Measurements from ENCODE around the gene LSMEM2.
A peak's percentile ranks its signal among the peaks of the same experiment; 100 is the strongest.
"Not testable (repeated sequence)": the region's sequence is repeated elsewhere in the genome, so short reads cannot be mapped to it uniquely, and the experiment has no call there.

LSMEM2 gene

GRCh38 chr3:50297896-50298725 lies 19.2 kb downstream of the LSMEM2 start:
- DNase-seq (ENCODE audit: low read depth in 2 of 2, low spot score in 1 of 2): no peak

GRCh38 chr3:50298836-50299637 lies 20.1 kb downstream of the LSMEM2 start, which contains the start of the genes HYAL3 and NAA80:
Gene HYAL3 (minus strand): TSS chr3:50299405. CDS start chr3:50295602, 3,803 bp downstream.
Gene NAA80 (minus strand): TSS chr3:50299405. CDS start chr3:50297463, 1,942 bp downstream.
- DNase-seq (ENCODE audit: low read depth in 2 of 2, low spot score in 1 of 2): peak; percentile 98 to 99

GRCh38 chr3:50299638-50299928 lies 20.7 kb downstream of the LSMEM2 start:
- no peak for DNase-seq (ENCODE audit: low read depth in 2 of 2, low spot score in 1 of 2)

GRCh38 chr3:50299929-50300680 lies 21.2 kb downstream of the LSMEM2 start:
- DNase-seq (ENCODE audit: low read depth in 2 of 2, low spot score in 1 of 2): no peak

- no peak for DNase-seq (ENCODE audit: low read depth in 2 of 2, low spot score in 1 of 2)
Observed at GRCh38 chr3:50300681-50301254, 21.9 kb downstream of the LSMEM2 start.

- no peak for DNase-seq (ENCODE audit: low read depth in 2 of 2, low spot score in 1 of 2)
Observed at GRCh38 chr3:50302095-50303012, 23.5 kb downstream of the LSMEM2 start.

- DNase-seq (ENCODE audit: low read depth in 2 of 2, low spot score in 1 of 2): no peak
Observed at GRCh38 chr3:50303013-50303815, 24.3 kb downstream of the LSMEM2 start, which contains the start of gene HYAL1. Gene HYAL1 (minus strand): TSS chr3:50303574. CDS start chr3:50302956, 618 bp downstream.

GRCh38 chr3:50304601-50305000 lies 25.7 kb downstream of the LSMEM2 start:
- no peak for DNase-seq (ENCODE audit: low read depth in 2 of 2, low spot score in 1 of 2)

GRCh38 chr3:50312041-50312440 lies 33.2 kb downstream of the LSMEM2 start:
- DNase-seq (ENCODE audit: low read depth in 2 of 2, low spot score in 1 of 2): not testable (repeated sequence)

- DNase-seq (ENCODE audit: low read depth in 2 of 2, low spot score in 1 of 2): no peak
Observed at GRCh38 chr3:50314342-50314741, 35.5 kb downstream of the LSMEM2 start.

GRCh38 chr3:50314816-50315215 lies 35.9 kb downstream of the LSMEM2 start:
- DNase-seq (ENCODE audit: low read depth in 2 of 2, low spot score in 1 of 2): no peak

- DNase-seq (ENCODE audit: low read depth in 2 of 2, low spot score in 1 of 2): no peak
Observed at GRCh38 chr3:50316657-50317242, 37.9 kb downstream of the LSMEM2 start.

GRCh38 chr3:50317300-50317699 lies 38.4 kb downstream of the LSMEM2 start:
- no peak for DNase-seq (ENCODE audit: low read depth in 2 of 2, low spot score in 1 of 2)

GRCh38 chr3:50318163-50318562 lies 39.3 kb downstream of the LSMEM2 start:
- DNase-seq (ENCODE audit: low read depth in 2 of 2, low spot score in 1 of 2): no peak

- no peak for DNase-seq (ENCODE audit: low read depth in 2 of 2, low spot score in 1 of 2)
Observed at GRCh38 chr3:50318615-50319014, 39.7 kb downstream of the LSMEM2 start.

- DNase-seq (ENCODE audit: low read depth in 2 of 2, low spot score in 1 of 2): no peak
Observed at GRCh38 chr3:50319181-50319893, 40.5 kb downstream of the LSMEM2 start.

- no peak for DNase-seq (ENCODE audit: low read depth in 2 of 2, low spot score in 1 of 2)
Observed at GRCh38 chr3:50319894-50320625, 41.2 kb downstream of the LSMEM2 start.
